NCI-H2227 (cell line): ENCODE data around the gene RASL11B.
A peak's percentile ranks its signal among the peaks of the same experiment; 100 is the strongest.

Experiments used
- DNase-seq: peaks from one replicate; lab custom pipeline; 2025; ENCODE audit not compliant: unreplicated experiment; lab: John Stamatoyannopoulos, UW

Gene RASL11B

GRCh38 chr4:52843351-52843750 is 18.8 kb upstream of the RASL11B start:
- DNase-seq: no peak

DNA sequence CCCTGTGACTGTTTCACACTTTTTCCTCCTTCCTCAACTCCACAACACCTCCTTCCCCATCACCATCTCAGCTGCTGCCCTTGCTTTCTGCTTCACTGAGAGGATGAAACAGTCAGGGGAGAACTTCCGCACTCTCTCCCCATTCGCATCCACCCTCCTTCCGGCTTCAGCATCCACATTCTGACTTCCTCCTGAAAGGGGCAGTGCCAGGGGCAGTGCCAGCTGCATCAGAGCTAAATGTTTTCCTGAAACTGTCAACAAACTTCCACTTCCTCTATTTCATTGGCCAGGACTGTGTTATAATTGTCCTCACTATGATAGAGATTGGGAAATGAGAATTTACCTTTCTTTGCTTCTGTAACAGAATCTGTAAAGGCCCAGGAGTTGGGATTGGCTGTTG is 18.2 kb upstream of the RASL11B start:
- DNase-seq: no peak

DNA sequence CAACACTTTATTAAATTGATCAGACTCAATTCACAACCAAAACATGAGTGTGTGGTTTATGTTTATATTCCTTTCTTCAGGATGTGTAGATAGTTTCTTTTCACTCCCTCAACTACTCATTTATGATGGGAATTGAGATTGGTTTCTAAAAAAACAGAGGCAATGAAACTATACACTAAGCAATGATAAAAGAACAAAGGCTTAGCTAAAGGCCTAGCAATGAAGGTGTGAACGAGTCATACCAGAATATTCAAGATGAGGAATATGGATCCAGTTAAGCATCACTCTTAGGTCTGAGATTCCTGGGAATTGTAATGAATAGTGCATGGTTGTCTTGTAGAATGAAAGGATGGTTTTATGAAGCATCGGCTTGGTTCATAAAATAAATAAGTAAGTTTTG is 17.5 kb upstream of the RASL11B start:
- DNase-seq: no peak

- DNase-seq: no peak
These were observed 15.6 kb upstream of the RASL11B start for GRCh38 chr4:52846502-52846901.

DNA sequence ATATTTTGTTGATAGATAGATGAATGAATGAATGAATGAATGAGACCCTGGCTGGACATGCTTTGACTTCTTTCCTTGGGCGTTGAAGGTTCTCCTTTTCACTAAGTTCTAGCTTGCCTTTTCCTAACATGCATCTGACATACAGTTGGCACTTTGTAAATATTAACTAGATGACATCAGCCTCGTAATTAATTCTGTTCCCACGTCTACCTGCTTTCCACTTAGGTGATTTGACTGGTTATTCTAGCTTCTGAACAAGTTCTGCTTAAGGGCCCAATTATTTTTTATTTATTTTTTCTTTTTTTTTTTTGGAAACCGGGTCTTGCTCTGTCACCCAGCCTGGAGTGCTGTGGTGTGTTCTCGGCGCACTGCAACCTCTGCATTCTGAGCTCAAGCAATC is 13.9 kb upstream of the RASL11B start:
- no peak for DNase-seq

- DNase-seq: no peak
These were observed 11.6 kb upstream of the RASL11B start for GRCh38 chr4:52850406-52851124.

DNA sequence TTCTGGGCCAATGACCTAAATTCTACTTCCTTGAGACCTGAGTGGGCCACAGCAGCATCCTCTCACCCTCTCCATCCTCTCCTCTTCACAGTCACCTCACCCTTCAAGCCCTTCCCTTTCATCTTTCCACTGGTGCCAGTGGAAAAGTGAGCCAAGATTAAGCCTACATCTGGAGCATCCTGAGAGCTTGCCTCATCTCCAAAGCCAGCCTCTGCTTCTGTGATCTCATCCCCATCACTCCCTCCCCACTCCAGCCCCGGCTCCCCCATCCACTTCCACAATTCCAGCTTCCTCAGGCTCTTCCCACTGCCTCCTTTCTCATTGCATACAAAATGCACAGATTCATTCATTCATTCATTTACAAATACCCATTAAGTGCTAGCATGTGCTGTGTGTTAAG is 10.1 kb upstream of the RASL11B start:
- no peak for DNase-seq

- DNase-seq: no peak
These were observed 9.4 kb upstream of the RASL11B start for GRCh38 chr4:52852711-52853110.

DNA sequence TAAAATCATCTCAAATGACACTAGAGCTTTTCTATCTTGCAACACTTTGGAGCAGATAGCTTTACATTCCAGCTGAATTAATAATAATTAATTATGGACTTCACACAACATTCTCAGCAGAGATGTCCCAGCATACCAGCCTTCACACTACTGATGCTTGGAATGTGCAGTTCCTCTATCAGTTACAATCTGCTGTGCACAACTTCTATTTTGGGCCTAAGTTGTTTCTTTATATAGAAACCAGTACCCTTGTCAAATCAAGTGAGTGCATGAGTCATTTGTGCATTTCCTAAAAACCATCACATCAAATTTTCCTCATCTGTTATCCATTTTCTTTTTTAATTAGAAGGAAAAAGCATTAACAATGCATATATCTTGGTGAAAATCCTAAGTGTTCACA is 8.8 kb upstream of the RASL11B start:
- DNase-seq: no peak

- no peak for DNase-seq
These were observed 5.3 kb upstream of the RASL11B start for GRCh38 chr4:52856801-52857200.

GRCh38 chr4:52860361-52860760 is 1.8 kb upstream of the RASL11B start:
- no peak for DNase-seq

GRCh38 chr4:52861171-52861823 is 820 bp upstream of the RASL11B start:
- DNase-seq: peak; percentile 47

DNA sequence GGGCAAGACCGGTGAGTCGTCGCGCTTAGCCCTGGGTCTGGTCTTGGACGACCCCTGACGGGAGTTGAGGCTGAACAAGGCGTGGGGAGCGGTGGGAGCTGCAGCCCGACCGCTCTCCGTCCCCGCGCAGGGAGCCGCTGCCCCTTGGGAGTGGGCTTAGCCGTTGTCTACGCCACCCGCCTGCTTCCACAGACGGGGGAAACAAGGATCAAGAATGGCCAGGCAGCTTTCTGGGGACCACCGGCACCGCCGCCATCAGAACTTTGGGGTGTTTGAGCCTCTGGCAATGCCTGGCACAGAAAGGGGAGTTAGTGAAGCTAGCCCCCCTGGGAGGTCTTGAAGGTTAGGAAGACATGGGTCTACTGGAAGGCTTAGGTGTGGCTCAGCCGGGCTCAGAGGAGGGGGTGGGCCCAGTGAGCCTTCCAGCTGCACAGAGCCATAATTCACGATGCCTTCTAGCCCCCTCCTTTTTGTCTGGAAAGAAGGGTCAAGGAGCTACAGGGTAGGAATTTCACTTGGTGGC is 583 bp downstream of the RASL11B start:
- peak; percentile 16 for DNase-seq

- DNase-seq: no peak
These were observed 1.2 kb downstream of the RASL11B start for GRCh38 chr4:52863324-52863723.

DNA sequence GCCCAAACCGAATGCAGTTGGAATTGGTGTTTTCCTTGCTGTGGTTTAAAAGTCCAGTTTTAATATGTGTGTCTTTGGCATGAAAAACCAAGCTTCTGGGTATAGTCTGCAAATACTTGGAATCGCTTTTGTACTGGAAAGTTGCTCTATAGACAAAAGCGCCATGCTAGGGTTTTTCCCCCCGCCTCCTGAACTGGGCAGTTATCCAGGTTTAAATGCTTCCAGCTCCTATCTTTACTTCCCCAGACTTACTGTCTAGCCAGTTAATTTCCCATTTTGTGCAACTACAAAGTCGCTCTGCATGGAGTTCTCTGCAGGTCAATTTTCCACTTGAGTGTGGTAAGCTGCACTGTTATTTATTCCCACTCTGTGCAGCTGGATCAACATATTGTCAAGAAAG is 2.7 kb downstream of the RASL11B start:
- DNase-seq: peak; percentile 74

- DNase-seq: no peak
These were observed 3.2 kb downstream of the RASL11B start for GRCh38 chr4:52865300-52865699.

GRCh38 chr4:52866734-52867133 is 4.6 kb downstream of the RASL11B start:
- no peak for DNase-seq

- no peak for DNase-seq
These were observed 5.0 kb downstream of the RASL11B start for GRCh38 chr4:52867163-52867562.

- DNase-seq: no peak
These were observed 6.0 kb downstream of the RASL11B start for GRCh38 chr4:52868133-52868532.

- DNase-seq: no peak
These were observed 7.1 kb downstream of the RASL11B start for GRCh38 chr4:52869196-52869595.

DNA sequence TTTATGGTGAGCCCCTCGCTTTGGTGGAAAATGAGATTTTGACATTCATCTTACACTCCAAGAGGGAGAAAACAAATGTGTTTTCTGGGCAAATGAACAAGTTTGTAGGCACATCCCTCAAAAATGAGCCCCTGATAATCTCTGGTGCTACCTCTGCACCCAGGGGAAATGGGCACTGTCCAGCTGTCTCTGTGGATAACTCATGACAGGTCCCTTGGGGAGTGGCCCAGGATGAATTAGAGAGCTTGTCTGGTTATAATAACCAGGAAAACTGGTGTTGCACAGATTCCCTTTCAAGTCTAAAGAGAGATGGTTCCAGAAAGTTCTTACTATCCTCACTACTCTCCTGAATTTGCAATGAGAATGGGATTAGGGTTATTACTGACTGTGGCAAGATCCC is 7.5 kb downstream of the RASL11B start:
- DNase-seq: no peak

GRCh38 chr4:52870225-52870624 is 8.1 kb downstream of the RASL11B start:
- no peak for DNase-seq

GRCh38 chr4:52873191-52873590 is 11.1 kb downstream of the RASL11B start:
- peak; percentile 13 for DNase-seq
